ENCODE data around the gene MAP7.
"Not testable (repeated sequence)": the region's sequence is repeated elsewhere in the genome, so short reads cannot be mapped to it uniquely, and the experiment has no call there.

MAP7 gene

GRCh38 chr6:136405420-136406029 is 144.7 kb downstream of the MAP7 start:
- H3K4me3 ChIP-seq (ENCODE audit: low read depth, low read length), result no peak overlapping the region
- TF ChIP-seq, protein P1, sequence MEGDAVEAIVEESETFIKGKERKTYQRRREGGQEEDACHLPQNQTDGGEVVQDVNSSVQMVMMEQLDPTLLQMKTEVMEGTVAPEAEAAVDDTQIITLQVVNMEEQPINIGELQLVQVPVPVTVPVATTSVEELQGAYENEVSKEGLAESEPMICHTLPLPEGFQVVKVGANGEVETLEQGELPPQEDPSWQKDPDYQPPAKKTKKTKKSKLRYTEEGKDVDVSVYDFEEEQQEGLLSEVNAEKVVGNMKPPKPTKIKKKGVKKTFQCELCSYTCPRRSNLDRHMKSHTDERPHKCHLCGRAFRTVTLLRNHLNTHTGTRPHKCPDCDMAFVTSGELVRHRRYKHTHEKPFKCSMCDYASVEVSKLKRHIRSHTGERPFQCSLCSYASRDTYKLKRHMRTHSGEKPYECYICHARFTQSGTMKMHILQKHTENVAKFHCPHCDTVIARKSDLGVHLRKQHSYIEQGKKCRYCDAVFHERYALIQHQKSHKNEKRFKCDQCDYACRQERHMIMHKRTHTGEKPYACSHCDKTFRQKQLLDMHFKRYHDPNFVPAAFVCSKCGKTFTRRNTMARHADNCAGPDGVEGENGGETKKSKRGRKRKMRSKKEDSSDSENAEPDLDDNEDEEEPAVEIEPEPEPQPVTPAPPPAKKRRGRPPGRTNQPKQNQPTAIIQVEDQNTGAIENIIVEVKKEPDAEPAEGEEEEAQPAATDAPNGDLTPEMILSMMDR (IDR thresholded peaks at IDR 0.05; ENCODE audit: low read depth, low read length), result no peak

GRCh38 chr6:136404627-136405419 is 145.4 kb downstream of the MAP7 start:
- TF ChIP-seq, protein P1 (IDR thresholded peaks at IDR 0.05; ENCODE audit: low read depth, low read length), result no peak
- no peak overlapping the region for H3K4me3 ChIP-seq (ENCODE audit: low read depth, low read length)

DNA sequence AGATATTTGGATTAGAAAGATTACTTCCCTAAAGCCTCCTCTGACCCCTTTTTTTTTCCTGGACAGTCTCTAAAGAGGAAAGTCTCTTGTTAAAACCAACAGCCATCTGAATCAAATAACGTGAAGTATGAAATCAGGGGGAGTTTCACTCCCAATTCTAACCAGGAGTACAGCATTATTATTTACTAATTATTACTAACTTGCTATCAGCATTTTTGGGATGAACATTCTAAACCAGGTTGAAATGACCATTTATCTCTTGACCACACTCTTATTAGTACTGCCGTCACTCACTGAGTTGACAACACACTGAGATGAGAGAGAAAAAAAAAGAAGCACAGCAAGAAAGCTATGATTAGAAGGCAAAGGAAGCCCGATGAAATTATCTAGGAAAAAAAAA is 146.2 kb downstream of the MAP7 start:
- TF ChIP-seq, protein P1 (IDR thresholded peaks at IDR 0.05; ENCODE audit: low read depth, low read length), result no peak

GRCh38 chr6:136403110-136403980 is 146.9 kb downstream of the MAP7 start:
- TF ChIP-seq, protein P1 (IDR thresholded peaks at IDR 0.05; ENCODE audit: low read depth, low read length), result no peak
- H3K4me3 ChIP-seq (ENCODE audit: low read depth, low read length), result no peak overlapping the region

More for the DNA sequence above, 146.2 kb downstream of the MAP7 start:
- H3K4me3 ChIP-seq (ENCODE audit: low read depth, low read length), result no peak overlapping the region

DNA sequence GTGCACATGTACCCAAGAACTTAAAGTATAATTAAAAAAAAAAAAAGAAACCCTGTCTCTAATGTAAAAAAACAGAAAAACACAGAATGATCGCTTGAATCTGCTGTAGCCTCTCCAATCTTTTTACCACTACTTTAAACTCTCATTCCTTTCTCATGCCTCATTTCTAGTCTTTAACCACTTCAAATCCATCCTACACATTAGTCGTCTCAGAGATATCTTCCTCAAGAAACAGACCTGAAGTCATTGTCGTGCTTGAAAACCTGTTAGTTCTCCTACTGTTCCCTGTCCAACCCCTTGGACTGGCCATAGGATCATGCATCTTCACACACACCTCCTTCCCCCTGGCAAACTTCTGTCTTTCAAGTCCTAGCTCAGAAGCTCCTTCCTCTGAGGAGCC is 148.5 kb downstream of the MAP7 start:
- H3K4me3 ChIP-seq (ENCODE audit: low read depth, low read length), result no peak overlapping the region
- TF ChIP-seq, protein P1 (IDR thresholded peaks at IDR 0.05; ENCODE audit: low read depth, low read length), result no peak

GRCh38 chr6:136401236-136401635 is 149.0 kb downstream of the MAP7 start:
- not testable (repeated sequence) for H3K4me3 ChIP-seq (ENCODE audit: low read depth, low read length)

- TF ChIP-seq, protein P1 (IDR thresholded peaks at IDR 0.05; ENCODE audit: low read depth, low read length), result no peak
- H3K4me3 ChIP-seq (ENCODE audit: low read depth, low read length), result no peak overlapping the region
These were observed 151.8 kb downstream of the MAP7 start for GRCh38 chr6:136398453-136398852.
